Uterus (tissue), 2 donors: Measurements from ENCODE around the gene ERMAP.

Source experiments
- POLR2A ChIP-seq, 2 donors: fragments of 450-650 bp; IDR thresholded peaks; one replicate each; pipeline ENCODE4 v1.6.1; 2016; ENCODE audit warnings: antibody characterized with exemption in 2 of 2, mild to moderate bottlenecking in 1 of 2, moderate library complexity in 1 of 2
- TF ChIP-seq, protein P1 (sequence below), 4 experiments: fragments of 200-600 bp in 2 of 4; fragments of 450-650 bp in 2 of 4; sonication (generic) in 2 of 4; IDR thresholded peaks; one replicate each; pipeline ENCODE4 v1.5.1; 2016 to 2019; ENCODE audit warnings: antibody characterized with exemption in 4 of 4, mild to moderate bottlenecking in 2 of 4, moderate library complexity in 1 of 4

DNA sequence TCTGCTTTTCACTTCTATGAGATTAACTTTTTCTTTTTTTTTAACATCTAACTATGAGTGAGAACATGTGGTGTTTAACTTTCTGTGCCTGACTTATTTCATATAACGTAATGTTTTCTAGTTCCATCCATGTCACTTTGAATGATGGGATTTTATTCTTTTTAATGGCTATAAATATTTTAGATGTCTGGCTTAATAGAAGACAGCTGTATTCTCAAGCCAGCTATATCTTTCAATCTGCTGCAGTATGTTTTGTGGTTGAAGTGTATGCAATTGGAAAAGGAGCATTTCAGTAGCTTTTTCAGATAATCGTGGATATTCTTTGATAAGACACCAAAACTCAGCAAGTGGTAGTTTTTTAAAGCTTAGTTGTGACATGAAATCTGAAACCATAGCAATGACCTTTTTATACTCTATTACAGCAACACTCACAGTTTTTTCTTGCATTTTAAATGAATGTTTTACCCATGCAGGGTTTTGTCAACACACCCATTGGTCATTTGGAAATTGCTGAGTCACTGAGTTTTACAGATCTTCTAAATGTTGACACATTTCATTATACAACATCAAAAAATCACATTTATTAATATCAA lies 6.0 kb downstream of the ERMAP start:
- TF ChIP-seq, protein P1, sequence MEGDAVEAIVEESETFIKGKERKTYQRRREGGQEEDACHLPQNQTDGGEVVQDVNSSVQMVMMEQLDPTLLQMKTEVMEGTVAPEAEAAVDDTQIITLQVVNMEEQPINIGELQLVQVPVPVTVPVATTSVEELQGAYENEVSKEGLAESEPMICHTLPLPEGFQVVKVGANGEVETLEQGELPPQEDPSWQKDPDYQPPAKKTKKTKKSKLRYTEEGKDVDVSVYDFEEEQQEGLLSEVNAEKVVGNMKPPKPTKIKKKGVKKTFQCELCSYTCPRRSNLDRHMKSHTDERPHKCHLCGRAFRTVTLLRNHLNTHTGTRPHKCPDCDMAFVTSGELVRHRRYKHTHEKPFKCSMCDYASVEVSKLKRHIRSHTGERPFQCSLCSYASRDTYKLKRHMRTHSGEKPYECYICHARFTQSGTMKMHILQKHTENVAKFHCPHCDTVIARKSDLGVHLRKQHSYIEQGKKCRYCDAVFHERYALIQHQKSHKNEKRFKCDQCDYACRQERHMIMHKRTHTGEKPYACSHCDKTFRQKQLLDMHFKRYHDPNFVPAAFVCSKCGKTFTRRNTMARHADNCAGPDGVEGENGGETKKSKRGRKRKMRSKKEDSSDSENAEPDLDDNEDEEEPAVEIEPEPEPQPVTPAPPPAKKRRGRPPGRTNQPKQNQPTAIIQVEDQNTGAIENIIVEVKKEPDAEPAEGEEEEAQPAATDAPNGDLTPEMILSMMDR (IDR thresholded peaks at IDR 0.05), result no peak
- no peak for TF ChIP-seq POLR2A (IDR thresholded peaks at IDR 0.05)
